ENCODE results near the gene IBSP. TPM values are rescaled to one million over a fixed set of nuclear protein-coding genes. Genes with fewer than 3 reads are reported as not detected.

IBSP gene
- total and polyA plus RNA-seq, 4 donors: not detected

GRCh38 chr4:87853108-87853507 is 53.8 kb downstream of the IBSP start:
- Histone ChIP-seq H3K27ac (ENCODE audit: low read depth in 1 of 2, low read length in 2 of 2) (no peak overlapping the region), H3K27me3 (ENCODE audit: control insufficient read depth in 4 of 4, insufficient read depth in 4 of 4, low read length in 3 of 4) (no peaks in the 10 kb centered on the region), H3K4me1 (ENCODE audit: control insufficient read depth in 4 of 4, insufficient read depth in 4 of 4, low read length in 3 of 4) (peaks cover 0 to 7% (median 4%) of the 10 kb centered on the region in 4 donors), H3K36me3 (ENCODE audit: control insufficient read depth in 4 of 4, insufficient read depth in 3 of 4, low read depth in 1 of 4, low read length in 3 of 4) (no peaks in the 10 kb centered on the region), H3K9me3 (ENCODE audit: control insufficient read depth in 4 of 4, low read length in 3 of 4) (no peaks in the 10 kb centered on the region), H3K9ac (ENCODE audit: low read depth in 1 of 2, low read length in 2 of 2) (no peak overlapping the region), H3K4me3 (ENCODE audit: low read depth in 1 of 3, low read length in 3 of 3) (no peak overlapping the region)
- DNase-seq (ENCODE audit: low spot score): no peak
- TF ChIP-seq RAD21 (IDR thresholded peaks at IDR 0.05) (peak; percentile 85), REST (IDR thresholded peaks at IDR 0.05) (no peak), TAF1 (conservative IDR thresholded peaks at IDR 0.05) (no peak)
- TF ChIP-seq, protein P1, sequence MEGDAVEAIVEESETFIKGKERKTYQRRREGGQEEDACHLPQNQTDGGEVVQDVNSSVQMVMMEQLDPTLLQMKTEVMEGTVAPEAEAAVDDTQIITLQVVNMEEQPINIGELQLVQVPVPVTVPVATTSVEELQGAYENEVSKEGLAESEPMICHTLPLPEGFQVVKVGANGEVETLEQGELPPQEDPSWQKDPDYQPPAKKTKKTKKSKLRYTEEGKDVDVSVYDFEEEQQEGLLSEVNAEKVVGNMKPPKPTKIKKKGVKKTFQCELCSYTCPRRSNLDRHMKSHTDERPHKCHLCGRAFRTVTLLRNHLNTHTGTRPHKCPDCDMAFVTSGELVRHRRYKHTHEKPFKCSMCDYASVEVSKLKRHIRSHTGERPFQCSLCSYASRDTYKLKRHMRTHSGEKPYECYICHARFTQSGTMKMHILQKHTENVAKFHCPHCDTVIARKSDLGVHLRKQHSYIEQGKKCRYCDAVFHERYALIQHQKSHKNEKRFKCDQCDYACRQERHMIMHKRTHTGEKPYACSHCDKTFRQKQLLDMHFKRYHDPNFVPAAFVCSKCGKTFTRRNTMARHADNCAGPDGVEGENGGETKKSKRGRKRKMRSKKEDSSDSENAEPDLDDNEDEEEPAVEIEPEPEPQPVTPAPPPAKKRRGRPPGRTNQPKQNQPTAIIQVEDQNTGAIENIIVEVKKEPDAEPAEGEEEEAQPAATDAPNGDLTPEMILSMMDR (IDR thresholded peaks at IDR 0.05; ENCODE audit: low read depth, low read length, missing input control): peak; percentile 56
- 1% methylated on average over 3 of the region's 3 CpGs for WGBS

DNA sequence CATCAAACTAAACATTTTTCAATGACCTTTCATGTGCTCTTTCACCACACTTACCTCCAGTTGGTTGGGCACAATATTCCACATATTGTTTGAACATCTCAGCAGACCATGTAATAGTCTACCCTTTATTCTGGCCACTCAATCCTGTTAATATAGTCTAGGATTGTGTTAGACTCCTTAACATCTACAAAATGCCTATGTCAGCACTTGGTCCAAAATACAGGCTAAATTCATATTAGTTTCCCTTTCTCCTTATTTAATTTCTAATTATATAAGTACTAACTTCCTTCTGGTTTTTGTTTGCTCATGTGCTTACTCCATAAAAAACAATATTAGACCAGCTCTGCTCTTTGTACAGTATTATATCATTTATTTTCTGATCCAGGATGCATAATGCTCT is 54.5 kb downstream of the IBSP start:
- Histone ChIP-seq H3K4me1 (ENCODE audit: control insufficient read depth in 4 of 4, insufficient read depth in 4 of 4, low read length in 3 of 4) (peaks cover 0 to 2% (median under 1%) of the 10 kb centered on the region in 4 donors), H3K9ac (ENCODE audit: low read depth in 1 of 2, low read length in 2 of 2) (no peak overlapping the region), H3K4me3 (ENCODE audit: low read depth in 1 of 3, low read length in 3 of 3) (no peak overlapping the region), H3K27me3 (ENCODE audit: control insufficient read depth in 4 of 4, insufficient read depth in 4 of 4, low read length in 3 of 4) (no peaks in the 10 kb centered on the region), H3K36me3 (ENCODE audit: control insufficient read depth in 4 of 4, insufficient read depth in 3 of 4, low read depth in 1 of 4, low read length in 3 of 4) (no peaks in the 10 kb centered on the region), H3K9me3 (ENCODE audit: control insufficient read depth in 4 of 4, low read length in 3 of 4) (no peaks in the 10 kb centered on the region), H3K27ac (ENCODE audit: low read depth in 1 of 2, low read length in 2 of 2) (no peak overlapping the region)
- TF ChIP-seq FOXA1 (IDR thresholded peaks at IDR 0.05) (no peak), HNF4G (IDR thresholded peaks at IDR 0.05) (no peak), EGR1 (IDR thresholded peaks at IDR 0.05; ENCODE audit: low read depth in 2 of 2) (no peak), SP1 (IDR thresholded peaks at IDR 0.05) (no peak), YY1 (IDR thresholded peaks at IDR 0.05) (no peak), RXRA (IDR thresholded peaks at IDR 0.05) (no peak), NR2F2 (IDR thresholded peaks at IDR 0.05) (no peak), RAD21 (IDR thresholded peaks at IDR 0.05) (no peak), FOXA2 (IDR thresholded peaks at IDR 0.05) (no peak), JUND (IDR thresholded peaks at IDR 0.05) (no peak), TAF1 (conservative IDR thresholded peaks at IDR 0.05) (no peak), REST (IDR thresholded peaks at IDR 0.05) (no peak), GABPA (IDR thresholded peaks at IDR 0.05 in 1 of 2, conservative IDR thresholded peaks at IDR 0.05 in 1 of 2) (no peak), HNF4A (conservative IDR thresholded peaks at IDR 0.05) (no peak)
- TF ChIP-seq, protein P2, sequence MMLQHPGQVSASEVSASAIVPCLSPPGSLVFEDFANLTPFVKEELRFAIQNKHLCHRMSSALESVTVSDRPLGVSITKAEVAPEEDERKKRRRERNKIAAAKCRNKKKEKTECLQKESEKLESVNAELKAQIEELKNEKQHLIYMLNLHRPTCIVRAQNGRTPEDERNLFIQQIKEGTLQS (IDR thresholded peaks at IDR 0.05): no peak
- TF ChIP-seq, protein P1 (IDR thresholded peaks at IDR 0.05; ENCODE audit: low read depth, low read length, missing input control): no peak
- TF ChIP-seq, protein P3, sequence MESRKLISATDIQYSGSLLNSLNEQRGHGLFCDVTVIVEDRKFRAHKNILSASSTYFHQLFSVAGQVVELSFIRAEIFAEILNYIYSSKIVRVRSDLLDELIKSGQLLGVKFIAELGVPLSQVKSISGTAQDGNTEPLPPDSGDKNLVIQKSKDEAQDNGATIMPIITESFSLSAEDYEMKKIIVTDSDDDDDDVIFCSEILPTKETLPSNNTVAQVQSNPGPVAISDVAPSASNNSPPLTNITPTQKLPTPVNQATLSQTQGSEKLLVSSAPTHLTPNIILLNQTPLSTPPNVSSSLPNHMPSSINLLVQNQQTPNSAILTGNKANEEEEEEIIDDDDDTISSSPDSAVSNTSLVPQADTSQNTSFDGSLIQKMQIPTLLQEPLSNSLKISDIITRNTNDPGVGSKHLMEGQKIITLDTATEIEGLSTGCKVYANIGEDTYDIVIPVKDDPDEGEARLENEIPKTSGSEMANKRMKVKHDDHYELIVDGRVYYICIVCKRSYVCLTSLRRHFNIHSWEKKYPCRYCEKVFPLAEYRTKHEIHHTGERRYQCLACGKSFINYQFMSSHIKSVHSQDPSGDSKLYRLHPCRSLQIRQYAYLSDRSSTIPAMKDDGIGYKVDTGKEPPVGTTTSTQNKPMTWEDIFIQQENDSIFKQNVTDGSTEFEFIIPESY (IDR thresholded peaks at IDR 0.05): no peak
- TF ChIP-seq, protein P4, sequence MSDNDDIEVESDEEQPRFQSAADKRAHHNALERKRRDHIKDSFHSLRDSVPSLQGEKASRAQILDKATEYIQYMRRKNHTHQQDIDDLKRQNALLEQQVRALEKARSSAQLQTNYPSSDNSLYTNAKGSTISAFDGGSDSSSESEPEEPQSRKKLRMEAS (IDR thresholded peaks at IDR 0.05): no peak
- DNase-seq (ENCODE audit: low spot score): no peak
